Activated CD8-positive, alpha-beta memory T cell treated with anti-CD3 and anti-CD28 coated beads, Interleukin-2, amount 10 ng/mL, durations not matched to agents 7 days and 5 days (primary cell): Measurements from ENCODE around the gene GINS1. TPM values are rescaled to one million over a fixed set of nuclear protein-coding genes. Genes with fewer than 3 reads are reported as not detected.

Experiments used
- ATAC-seq: fragments of 150-1000 bp; cut with Tn5 transposase; one replicate; pipeline ENCODE4 v1.10.0; 2021; ENCODE audit warnings: moderate library complexity
- CTCF ChIA-PET: fragments of 350-600 bp; sonication (Branson Sonifier 250); formaldehyde crosslinking; loops from one replicate; lab custom pipeline; 2021; ENCODE audit warnings: antibody characterized with exemption; lab: Charles Lee
- DNase-seq: peaks from one replicate; pipeline ENCODE4 v3.0.0-alpha.2; 2020
- H3K27ac Mint-ChIP-seq: one replicate; pipeline ENCODE4 v1.8.0; 2021; ENCODE audit warnings: mild to moderate bottlenecking, mixed read lengths
- H3K27me3 Mint-ChIP-seq: one replicate; pipeline ENCODE4 v1.8.0; 2021; ENCODE audit warnings: mixed read lengths
- H3K36me3 Mint-ChIP-seq: one replicate; pipeline ENCODE4 v1.8.0; 2021; ENCODE audit warnings: mild to moderate bottlenecking, mixed read lengths
- H3K4me1 Mint-ChIP-seq: one replicate; pipeline ENCODE4 v1.8.0; 2021; ENCODE audit warnings: mixed read lengths
- H3K4me3 Mint-ChIP-seq: one replicate; pipeline ENCODE4 v1.8.0; 2021; ENCODE audit warnings: mild to moderate bottlenecking, moderate library complexity, mixed read lengths
- H3K9me3 Mint-ChIP-seq: one replicate; pipeline ENCODE4 v1.8.0; 2022; ENCODE audit warnings: low read depth, mixed read lengths
- total RNA-seq, 2 experiments: library from RNA; stranded (reverse); gene quantifications; one replicate each; pipeline ENCODE4 v1.2.3, GENCODE V29; 2021

The GINS1 gene
- total RNA-seq, 2 experiments from 2014 or later, result 36.0 to 36.5 TPM

GRCh38 chr20:25489221-25489871, 81.9 kb downstream of the GINS1 start:
- H3K9me3 Mint-ChIP-seq, result no peaks in the 10 kb centered on the region
- no peak overlapping the region for H3K27ac Mint-ChIP-seq
- H3K4me3 Mint-ChIP-seq, result no peak overlapping the region
- H3K27me3 Mint-ChIP-seq, result no peaks in the 10 kb centered on the region
- H3K36me3 Mint-ChIP-seq, result no peaks in the 10 kb centered on the region
- ATAC-seq, result no peak
- CTCF ChIA-PET, result no interaction called here
- no peak for DNase-seq
- H3K4me1 Mint-ChIP-seq, result peaks cover 23% of the 10 kb centered on the region

GRCh38 chr20:25490656-25491445, 83.4 kb downstream of the GINS1 start:
- H3K27ac Mint-ChIP-seq, result no peak overlapping the region
- H3K4me1 Mint-ChIP-seq, result peaks cover 9% of the 10 kb centered on the region
- no peak for ATAC-seq

GRCh38 chr20:25491446-25492038, 84.1 kb downstream of the GINS1 start:
- Mint-ChIP-seq H3K9me3 (no peaks in the 10 kb centered on the region), H3K4me1 (peaks cover 3% of the 10 kb centered on the region), H3K36me3 (no peaks in the 10 kb centered on the region), H3K27ac (no peak overlapping the region), H3K27me3 (no peaks in the 10 kb centered on the region), H3K4me3 (no peak overlapping the region)
- ATAC-seq, result no peak
- CTCF ChIA-PET, result no interaction called here
- DNase-seq, result no peak

More at GRCh38 chr20:25490656-25491445, 83.4 kb downstream of the GINS1 start:
- DNase-seq, result no peak
- no peaks in the 10 kb centered on the region for H3K9me3 Mint-ChIP-seq
- CTCF ChIA-PET, result no interaction called here
- H3K4me3 Mint-ChIP-seq, result no peak overlapping the region
- H3K36me3 Mint-ChIP-seq, result no peaks in the 10 kb centered on the region
- no peaks in the 10 kb centered on the region for H3K27me3 Mint-ChIP-seq

DNA sequence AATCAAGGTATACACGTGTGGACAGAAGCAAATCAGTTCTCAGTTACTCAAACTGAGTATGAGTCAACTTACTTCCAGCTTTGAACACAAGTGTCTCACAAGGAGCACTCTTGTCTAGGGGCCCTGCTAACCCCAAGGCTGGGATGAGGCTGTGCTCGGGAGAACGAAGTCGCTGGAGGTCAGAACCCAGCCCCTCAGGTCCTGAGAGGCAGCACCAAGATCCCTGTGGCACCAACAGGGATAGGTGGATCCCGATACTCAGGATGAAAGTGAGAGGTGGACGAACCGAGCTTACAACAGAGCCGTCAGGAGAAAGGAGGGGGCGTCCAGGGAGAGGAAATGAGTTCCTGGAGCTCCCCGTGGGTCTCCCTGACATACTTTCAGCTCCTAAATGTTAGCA, 85.7 kb downstream of the GINS1 start:
- Mint-ChIP-seq H3K27me3 (no peaks in the 10 kb centered on the region), H3K27ac (no peak overlapping the region), H3K4me1 (no peaks in the 10 kb centered on the region), H3K9me3 (no peaks in the 10 kb centered on the region), H3K4me3 (no peak overlapping the region), H3K36me3 (no peaks in the 10 kb centered on the region)
- ATAC-seq (no peak), DNase-seq (no peak)
- CTCF ChIA-PET, result no interaction called here

DNA sequence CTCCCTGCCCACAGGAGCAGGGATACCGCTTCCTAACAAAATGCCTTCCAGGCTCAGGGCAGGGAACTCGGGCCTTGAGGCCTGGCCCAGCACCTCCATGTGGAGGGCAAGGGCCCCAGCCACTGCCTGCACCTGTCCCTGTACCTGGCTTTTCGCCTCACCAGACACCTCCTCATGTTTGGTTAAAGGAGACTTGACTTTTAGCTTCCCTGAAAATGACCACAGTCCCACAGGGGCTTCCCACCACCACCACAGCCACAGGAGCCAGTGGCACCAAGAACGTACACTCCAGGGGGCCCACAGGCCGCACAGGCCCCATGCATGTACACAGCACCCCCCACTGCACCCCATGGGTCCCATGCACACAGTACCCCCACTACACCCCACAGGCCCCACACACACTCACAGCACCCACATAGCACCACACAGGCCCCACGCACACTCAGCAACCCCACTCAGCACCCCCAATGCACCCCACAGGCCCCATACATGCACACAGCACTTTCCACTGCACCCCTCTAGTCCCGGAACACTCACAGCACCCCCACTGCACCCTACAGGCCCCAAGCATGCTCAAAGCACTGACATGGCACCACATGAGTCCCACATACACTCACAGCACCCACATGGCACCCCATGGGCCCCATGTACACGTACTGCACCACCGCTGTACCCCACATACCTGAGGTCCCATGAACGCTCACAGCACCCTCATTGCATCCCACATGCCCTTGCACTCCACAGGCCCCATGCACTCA, 86.5 kb downstream of the GINS1 start:
- H3K4me3 Mint-ChIP-seq, result no peak overlapping the region
- no peaks in the 10 kb centered on the region for H3K4me1 Mint-ChIP-seq
- no peaks in the 10 kb centered on the region for H3K36me3 Mint-ChIP-seq
- ATAC-seq (no peak), DNase-seq (no peak)
- no peak overlapping the region for H3K27ac Mint-ChIP-seq
- CTCF ChIA-PET, result no interaction called here
- H3K9me3 Mint-ChIP-seq, result no peaks in the 10 kb centered on the region
- H3K27me3 Mint-ChIP-seq, result no peaks in the 10 kb centered on the region

- ATAC-seq, result no peak
- Mint-ChIP-seq H3K36me3 (no peaks in the 10 kb centered on the region), H3K27me3 (no peaks in the 10 kb centered on the region), H3K27ac (no peak overlapping the region), H3K9me3 (no peaks in the 10 kb centered on the region), H3K4me1 (no peaks in the 10 kb centered on the region), H3K4me3 (no peak overlapping the region)
- DNase-seq, result no peak
- CTCF ChIA-PET, result no interaction called here
Observed at GRCh38 chr20:25494506-25495188, 87.2 kb downstream of the GINS1 start.

DNA sequence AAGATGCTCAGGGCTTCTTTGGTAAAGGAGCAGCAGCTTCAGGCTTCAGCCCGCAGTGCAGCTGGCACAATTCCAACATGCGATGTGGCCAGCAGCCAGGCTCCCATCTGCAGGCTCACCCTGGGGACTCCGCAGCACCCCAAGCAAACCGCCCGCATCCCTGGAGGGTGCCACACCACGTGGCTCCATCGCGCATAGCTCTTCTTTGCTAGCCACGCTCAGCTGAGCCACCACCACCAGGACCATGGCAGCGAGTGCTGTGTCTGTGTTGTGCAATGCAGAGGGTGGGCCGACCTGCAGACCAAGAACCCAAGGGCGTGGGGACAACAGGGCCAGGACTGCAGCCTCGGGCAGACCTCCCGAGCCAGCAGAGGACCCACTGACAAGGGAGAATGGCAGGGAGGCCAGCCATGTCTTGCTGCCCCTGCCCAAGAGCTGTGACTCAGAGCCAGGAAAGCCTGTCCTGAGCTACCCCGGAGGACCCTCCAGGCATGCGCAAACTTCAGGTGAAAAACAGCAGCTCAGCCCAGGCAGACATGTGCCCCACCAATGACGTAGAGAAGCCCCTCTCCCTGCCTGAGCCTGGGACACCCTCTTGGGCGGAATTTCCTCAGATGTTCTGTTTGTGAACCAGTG, 87.8 kb downstream of the GINS1 start:
- no peak for ATAC-seq
- no peak overlapping the region for H3K27ac Mint-ChIP-seq

DNA sequence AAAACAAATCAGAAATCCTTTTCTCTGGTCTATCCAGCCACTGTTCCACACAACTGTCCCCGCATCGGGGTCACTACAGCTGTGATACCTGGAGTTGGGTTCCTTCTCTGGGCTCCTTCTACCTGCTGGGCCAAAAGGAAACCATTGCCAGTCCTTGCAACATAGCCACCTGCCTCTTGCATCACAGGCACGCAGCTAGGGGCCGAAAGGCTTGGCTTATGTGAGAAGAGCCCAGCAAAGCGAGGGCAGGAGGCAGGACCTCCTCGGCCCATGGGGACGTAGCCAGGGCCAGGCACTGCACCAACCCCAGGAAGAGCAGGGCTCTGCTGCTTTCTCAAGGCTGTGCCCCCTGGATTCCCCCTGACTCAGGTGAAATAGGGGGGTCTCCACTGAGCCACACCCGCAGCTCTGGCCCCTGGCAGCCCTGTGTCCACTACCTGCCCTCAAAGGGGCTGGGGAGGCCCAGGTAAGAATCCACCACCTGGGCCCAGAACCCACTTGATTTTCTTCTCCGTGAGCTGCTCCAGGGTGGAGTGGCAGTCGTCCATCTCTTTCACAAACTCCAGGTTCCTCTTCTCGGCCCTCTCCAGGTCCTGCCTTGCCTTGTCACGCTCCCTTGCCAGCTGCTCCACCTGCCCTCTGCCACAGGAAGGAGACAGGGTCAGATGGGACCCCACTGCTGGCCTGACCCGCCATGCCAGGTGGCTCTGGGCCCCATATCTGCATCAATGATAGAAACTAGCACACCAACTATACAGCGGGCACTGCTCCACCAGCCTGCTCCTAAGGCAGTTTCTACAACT, 88.9 kb downstream of the GINS1 start:
- H3K9me3 Mint-ChIP-seq, result no peaks in the 10 kb centered on the region
- no peak overlapping the region for H3K27ac Mint-ChIP-seq
- no peak for ATAC-seq
- no peaks in the 10 kb centered on the region for H3K36me3 Mint-ChIP-seq
- no peaks in the 10 kb centered on the region for H3K4me1 Mint-ChIP-seq
- no peaks in the 10 kb centered on the region for H3K27me3 Mint-ChIP-seq
- CTCF ChIA-PET, result no interaction called here
- no peak overlapping the region for H3K4me3 Mint-ChIP-seq
- DNase-seq, result no peak

More for the DNA sequence above, 87.8 kb downstream of the GINS1 start:
- no peak for DNase-seq
- H3K9me3 Mint-ChIP-seq, result no peaks in the 10 kb centered on the region
- no peak overlapping the region for H3K4me3 Mint-ChIP-seq
- H3K4me1 Mint-ChIP-seq, result no peaks in the 10 kb centered on the region
- CTCF ChIA-PET, result no interaction called here
- H3K27me3 Mint-ChIP-seq, result no peaks in the 10 kb centered on the region
- H3K36me3 Mint-ChIP-seq, result no peaks in the 10 kb centered on the region

- Mint-ChIP-seq H3K27ac (no peak overlapping the region), H3K9me3 (no peaks in the 10 kb centered on the region), H3K4me3 (no peak overlapping the region), H3K27me3 (no peaks in the 10 kb centered on the region), H3K36me3 (no peaks in the 10 kb centered on the region), H3K4me1 (no peaks in the 10 kb centered on the region)
- DNase-seq (no peak), ATAC-seq (no peak)
- CTCF ChIA-PET, result no interaction called here
Observed at GRCh38 chr20:25496968-25497401, 89.5 kb downstream of the GINS1 start.

GRCh38 chr20:25497586-25498279, 90.3 kb downstream of the GINS1 start:
- CTCF ChIA-PET, result no interaction called here
- no peak for ATAC-seq
- Mint-ChIP-seq H3K27me3 (no peaks in the 10 kb centered on the region), H3K4me3 (no peak overlapping the region), H3K27ac (no peak overlapping the region), H3K9me3 (no peaks in the 10 kb centered on the region), H3K4me1 (no peaks in the 10 kb centered on the region), H3K36me3 (no peaks in the 10 kb centered on the region)
- no peak for DNase-seq
